ENCODE data around the gene NINL.

DNA sequence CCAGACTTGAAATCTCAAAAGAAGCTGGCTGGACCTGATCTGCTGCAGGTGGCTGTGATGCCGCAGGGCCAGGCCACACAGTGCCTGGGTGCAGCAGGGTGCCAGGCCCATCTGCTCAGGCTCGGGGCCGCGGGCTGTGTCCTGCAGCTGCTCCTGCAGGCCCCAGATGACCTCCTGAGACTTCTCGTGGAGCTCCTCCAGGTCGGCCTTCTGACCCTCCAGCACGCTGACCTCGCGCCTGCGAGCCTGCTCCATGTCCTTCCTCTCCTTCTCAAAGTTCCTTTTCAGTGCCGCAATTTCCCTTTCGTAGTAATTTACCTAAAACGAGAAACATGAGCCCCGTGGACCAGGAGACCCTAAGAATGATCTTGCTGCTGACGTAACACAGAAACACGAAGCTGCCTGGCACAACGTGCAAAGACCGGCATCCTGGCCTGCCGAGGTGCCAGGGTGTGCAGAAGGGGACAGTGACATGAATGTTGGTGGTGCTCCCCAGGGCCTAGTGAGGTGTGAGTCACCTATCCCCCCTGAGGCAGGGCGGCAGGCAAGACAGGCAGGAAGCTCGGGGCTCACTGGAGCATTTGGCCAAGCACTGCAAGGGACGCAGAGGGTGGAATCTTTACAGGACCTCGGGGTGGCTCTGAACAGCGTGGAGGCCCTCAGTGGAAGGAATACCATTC, 106.3 kb downstream of the NINL start:
- TF ChIP-seq, protein P1, sequence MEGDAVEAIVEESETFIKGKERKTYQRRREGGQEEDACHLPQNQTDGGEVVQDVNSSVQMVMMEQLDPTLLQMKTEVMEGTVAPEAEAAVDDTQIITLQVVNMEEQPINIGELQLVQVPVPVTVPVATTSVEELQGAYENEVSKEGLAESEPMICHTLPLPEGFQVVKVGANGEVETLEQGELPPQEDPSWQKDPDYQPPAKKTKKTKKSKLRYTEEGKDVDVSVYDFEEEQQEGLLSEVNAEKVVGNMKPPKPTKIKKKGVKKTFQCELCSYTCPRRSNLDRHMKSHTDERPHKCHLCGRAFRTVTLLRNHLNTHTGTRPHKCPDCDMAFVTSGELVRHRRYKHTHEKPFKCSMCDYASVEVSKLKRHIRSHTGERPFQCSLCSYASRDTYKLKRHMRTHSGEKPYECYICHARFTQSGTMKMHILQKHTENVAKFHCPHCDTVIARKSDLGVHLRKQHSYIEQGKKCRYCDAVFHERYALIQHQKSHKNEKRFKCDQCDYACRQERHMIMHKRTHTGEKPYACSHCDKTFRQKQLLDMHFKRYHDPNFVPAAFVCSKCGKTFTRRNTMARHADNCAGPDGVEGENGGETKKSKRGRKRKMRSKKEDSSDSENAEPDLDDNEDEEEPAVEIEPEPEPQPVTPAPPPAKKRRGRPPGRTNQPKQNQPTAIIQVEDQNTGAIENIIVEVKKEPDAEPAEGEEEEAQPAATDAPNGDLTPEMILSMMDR (conservative IDR thresholded peaks at IDR 0.05 in 1 of 2, IDR thresholded peaks at IDR 0.05 in 1 of 2; ENCODE audit: extremely low read depth in 1 of 2, insufficient read depth in 1 of 2, low read depth in 1 of 2, low read length in 2 of 2) = no peak
- TF ChIP-seq EZH2 (IDR thresholded peaks at IDR 0.05; ENCODE audit: borderline replicate concordance, low read length) = no peak
